CD14-positive monocyte (primary cell): ENCODE data around the gene EPHA2. TPM values are rescaled to one million over a fixed set of nuclear protein-coding genes. Genes with fewer than 3 reads are reported as not detected.

ENCODE experiments used
- DNase-seq, 3 donors: peaks; one replicate each; pipeline ENCODE4 v3.0.0-alpha.2; 2011 to 2022
- H2AFZ ChIP-seq: 2 replicates; pipeline ENCODE4 v1.6.0; 2012; ENCODE audit warnings: mild to moderate bottlenecking, low read depth, low read length, inconsistent platforms; ENCODE audit not compliant: insufficient read depth, poor library complexity, severe bottlenecking
- H3K27ac ChIP-seq, 2 donors: 1 replicate in 1 of 2; 2 replicates in 1 of 2; pipeline ENCODE4 v1.5.1; 2012 to 2013; ENCODE audit warnings: low read length in 2 of 2, control low read depth in 1 of 2, inconsistent platforms in 1 of 2, low read depth in 1 of 2, mild to moderate bottlenecking in 1 of 2
- H3K27me3 ChIP-seq, 2 donors: one replicate each; pipeline versions ENCODE4 v1.6.0 to v1.6.1; 2011 to 2013; ENCODE audit warnings: low read length in 2 of 2; ENCODE audit not compliant: control insufficient read depth in 2 of 2, insufficient read depth in 2 of 2
- H3K36me3 ChIP-seq, 2 donors: replicated peaks in 1 of 2; 1 replicate in 1 of 2; 2 replicates in 1 of 2; pipeline versions ENCODE4 v1.5.1 to v1.6.1; 2012 to 2013; ENCODE audit warnings: low read length in 2 of 2, control low read depth in 1 of 2, inconsistent platforms in 1 of 2, mild to moderate bottlenecking in 1 of 2; ENCODE audit not compliant: insufficient read depth in 2 of 2, control insufficient read depth in 1 of 2
- H3K4me1 ChIP-seq, 2 donors: 1 replicate in 1 of 2; 2 replicates in 1 of 2; pipeline versions ENCODE4 v1.5.1 to v1.6.1; 2012 to 2013; ENCODE audit warnings: low read length in 2 of 2, control low read depth in 1 of 2, inconsistent platforms in 1 of 2, mild to moderate bottlenecking in 1 of 2, moderate library complexity in 1 of 2; ENCODE audit not compliant: insufficient read depth in 2 of 2, control insufficient read depth in 1 of 2
- H3K4me2 ChIP-seq: replicated peaks from 2 replicates; pipeline ENCODE3; 2012; ENCODE audit warnings: low read length, moderate library complexity, mild to moderate bottlenecking; ENCODE audit not compliant: poor library complexity, severe bottlenecking; ENCODE audit errors: extremely low read depth
- H3K4me3 ChIP-seq, 3 experiments: fragments of 200-600 bp in 1 of 3; sonication (generic) in 1 of 3; replicated peaks in 1 of 3; 1 replicate in 2 of 3; 2 replicates in 1 of 3; pipeline ENCODE4 v1.5.1; 2011 to 2013; ENCODE audit warnings: low read length in 3 of 3, mild to moderate bottlenecking in 3 of 3, control low read depth in 2 of 3, low read depth in 2 of 3, inconsistent platforms in 1 of 3, moderate library complexity in 1 of 3
- H3K79me2 ChIP-seq: 2 replicates; pipeline ENCODE4 v1.6.0; 2012; ENCODE audit warnings: mild to moderate bottlenecking, control low read depth, inconsistent platforms, low read length, moderate library complexity; ENCODE audit not compliant: insufficient read depth
- H3K9ac ChIP-seq: 2 replicates; pipeline ENCODE4 v1.6.0; 2017; ENCODE audit warnings: low read length, mild to moderate bottlenecking; ENCODE audit not compliant: insufficient read depth, poor library complexity, severe bottlenecking
- H3K9me3 ChIP-seq, 2 donors: replicated peaks in 1 of 2; 1 replicate in 1 of 2; 2 replicates in 1 of 2; pipeline versions ENCODE4 v1.5.1 to v1.6.1; 2012 to 2013; ENCODE audit warnings: low read length in 2 of 2, control low read depth in 1 of 2; ENCODE audit not compliant: control insufficient read depth in 1 of 2, insufficient read depth in 1 of 2
- H4K20me1 ChIP-seq: 2 replicates; pipeline ENCODE4 v1.6.0; 2012; ENCODE audit warnings: mild to moderate bottlenecking, low read length, control low read depth, moderate library complexity; ENCODE audit not compliant: insufficient read depth
- H3K27ac Mint-ChIP-seq, 7 donors: one replicate each; pipeline ENCODE4 v1.8.0; 2020; ENCODE audit warnings: mild to moderate bottlenecking in 7 of 7, mixed read lengths in 7 of 7, moderate library complexity in 6 of 7, inconsistent platforms in 2 of 7
- H3K27me3 Mint-ChIP-seq, 3 donors: one replicate each; pipeline ENCODE4 v1.8.0; 2021 to 2022; ENCODE audit warnings: low read depth in 3 of 3, mild to moderate bottlenecking in 3 of 3, mixed read lengths in 3 of 3, moderate library complexity in 3 of 3, inconsistent platforms in 1 of 3
- H3K36me3 Mint-ChIP-seq, 2 donors: one replicate each; pipeline ENCODE4 v1.8.0; 2020; ENCODE audit warnings: mixed read lengths in 2 of 2, inconsistent platforms in 1 of 2, mild to moderate bottlenecking in 1 of 2
- H3K4me1 Mint-ChIP-seq: one replicate; pipeline ENCODE4 v1.8.0; 2020; ENCODE audit warnings: mild to moderate bottlenecking, mixed read lengths
- H3K4me3 Mint-ChIP-seq, 2 donors: one replicate each; pipeline ENCODE4 v1.8.0; 2020; ENCODE audit warnings: mild to moderate bottlenecking in 2 of 2, mixed read lengths in 2 of 2, moderate library complexity in 1 of 2
- H3K9me3 Mint-ChIP-seq, 7 donors: one replicate each; pipeline ENCODE4 v1.8.0; 2020 to 2022; ENCODE audit warnings: mixed read lengths in 7 of 7, mild to moderate bottlenecking in 6 of 7, moderate library complexity in 6 of 7, inconsistent platforms in 2 of 7
- WGBS: methylation state at CpG from one replicate; pipeline ENCODE4 v1.1.5; 2013; ENCODE audit warnings: missing lambda C conversion rate; ENCODE audit not compliant: insufficient coverage; 5-methylcytosine and 5-hydroxymethylcytosine counted together
- intact Hi-C, 2 donors: fragments of 100-400 bp; cut with micrococcal nuclease; formaldehyde crosslinking; loops; one replicate each; pipeline versions ENCODE4 v1.15.0 to v1.15.1; 2023
- polyA plus RNA-seq, 3 donors: library from polyadenylated mRNA; depleted of rRNA in 1 of 3; unstranded in 2 of 3; stranded (reverse) in 1 of 3; fragments of 300-500 nt in 2 of 3; fragments of >200 nt in 1 of 3; fragmentation: Illumina TruSeq in 2 of 3; gene quantifications; 1 replicate in 2 of 3; 2 replicates in 1 of 3; pipeline ENCODE4 v1.2.3, GENCODE V29; 2012 to 2021
- TF ChIP-seq, protein P1 (sequence below): fragments of 200-600 bp; IDR thresholded peaks from one replicate; pipeline ENCODE4 v1.8.0; 2022; ENCODE audit warnings: antibody characterized with exemption, mild to moderate bottlenecking

EPHA2 gene
- polyA plus RNA-seq, 3 donors, result 0.03 TPM; not detected in 2

- Histone ChIP-seq H3K79me2 (no peaks in the 10 kb centered on the region), H3K27me3 (no peaks in the 10 kb centered on the region), H3K27ac (no peak overlapping the region), H3K4me2 (no peak overlapping the region), H3K4me1 (no peaks in the 10 kb centered on the region), H3K9me3 (peaks cover 20 to 23% of the 10 kb centered on the region in 2 donors), H4K20me1 (no peaks in the 10 kb centered on the region), H3K9ac (no peak overlapping the region), H2AFZ (no peak overlapping the region), H3K4me3 (no peak overlapping the region), H3K36me3 (no peaks in the 10 kb centered on the region)
- 97% methylated on average over 3 of the region's 7 CpGs for WGBS
- no peaks in the 10 kb centered on the region for H3K36me3 Mint-ChIP-seq
- peaks cover 10 to 15% (median 14%) of the 10 kb centered on the region in 3 donors for H3K27me3 Mint-ChIP-seq
- no peak overlapping the region for H3K27ac Mint-ChIP-seq
- no peak overlapping the region for H3K4me3 Mint-ChIP-seq
- intact Hi-C loops, result no loop called here
- DNase-seq, result no peak
- no peaks in the 10 kb centered on the region for H3K4me1 Mint-ChIP-seq
- TF ChIP-seq, protein P1, sequence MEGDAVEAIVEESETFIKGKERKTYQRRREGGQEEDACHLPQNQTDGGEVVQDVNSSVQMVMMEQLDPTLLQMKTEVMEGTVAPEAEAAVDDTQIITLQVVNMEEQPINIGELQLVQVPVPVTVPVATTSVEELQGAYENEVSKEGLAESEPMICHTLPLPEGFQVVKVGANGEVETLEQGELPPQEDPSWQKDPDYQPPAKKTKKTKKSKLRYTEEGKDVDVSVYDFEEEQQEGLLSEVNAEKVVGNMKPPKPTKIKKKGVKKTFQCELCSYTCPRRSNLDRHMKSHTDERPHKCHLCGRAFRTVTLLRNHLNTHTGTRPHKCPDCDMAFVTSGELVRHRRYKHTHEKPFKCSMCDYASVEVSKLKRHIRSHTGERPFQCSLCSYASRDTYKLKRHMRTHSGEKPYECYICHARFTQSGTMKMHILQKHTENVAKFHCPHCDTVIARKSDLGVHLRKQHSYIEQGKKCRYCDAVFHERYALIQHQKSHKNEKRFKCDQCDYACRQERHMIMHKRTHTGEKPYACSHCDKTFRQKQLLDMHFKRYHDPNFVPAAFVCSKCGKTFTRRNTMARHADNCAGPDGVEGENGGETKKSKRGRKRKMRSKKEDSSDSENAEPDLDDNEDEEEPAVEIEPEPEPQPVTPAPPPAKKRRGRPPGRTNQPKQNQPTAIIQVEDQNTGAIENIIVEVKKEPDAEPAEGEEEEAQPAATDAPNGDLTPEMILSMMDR, result no peak
- peaks cover 7 to 30% (median 26%) of the 10 kb centered on the region in 7 donors for H3K9me3 Mint-ChIP-seq
Measured at GRCh38 chr1:16110884-16111283, 45.0 kb downstream of the EPHA2 start.

GRCh38 chr1:16110456-16110855 is 45.4 kb downstream of the EPHA2 start:
- TF ChIP-seq, protein P1, result no peak
- no peak overlapping the region for H3K27ac Mint-ChIP-seq
- no peaks in the 10 kb centered on the region for H3K36me3 Mint-ChIP-seq
- Histone ChIP-seq H3K36me3 (no peaks in the 10 kb centered on the region), H3K4me3 (no peak overlapping the region), H3K4me1 (no peaks in the 10 kb centered on the region), H2AFZ (no peak overlapping the region), H3K9ac (no peak overlapping the region), H3K4me2 (no peak overlapping the region), H3K27me3 (no peaks in the 10 kb centered on the region), H3K27ac (no peak overlapping the region), H3K79me2 (no peaks in the 10 kb centered on the region), H3K9me3 (peaks cover 20 to 23% of the 10 kb centered on the region in 2 donors), H4K20me1 (no peaks in the 10 kb centered on the region)
- H3K4me1 Mint-ChIP-seq, result no peaks in the 10 kb centered on the region
- H3K27me3 Mint-ChIP-seq, result peaks cover 10 to 15% (median 14%) of the 10 kb centered on the region in 3 donors
- WGBS, result 74% methylated on average over 5 of the region's 6 CpGs
- no peak overlapping the region for H3K4me3 Mint-ChIP-seq
- intact Hi-C loops, result no loop called here
- DNase-seq, result no peak
- peaks cover 7 to 30% (median 26%) of the 10 kb centered on the region in 7 donors for H3K9me3 Mint-ChIP-seq
